AG04449 (cell line): ENCODE data around the gene RHOH.

Experiments
- CTCF ChIA-PET: fragments of 350-600 bp; formaldehyde crosslinking; extraction: SDS; loops from one replicate; lab custom pipeline; 2021; ENCODE audit warnings: antibody characterized with exemption; lab: Yijun Ruan, JAX
- POLR2A ChIA-PET: fragments of 400-600, 350-600 bp; formaldehyde crosslinking; extraction: SDS; loops from one replicate; lab custom pipeline; 2020; ENCODE audit warnings: antibody characterized with exemption, inconsistent platforms; lab: Yijun Ruan, JAX
- DNase-seq: peaks from one replicate; pipeline ENCODE4 v3.0.0-alpha.2; 2010; ENCODE audit warnings: low read depth, low spot score
- H3K4me3 ChIP-seq: 2 replicates; pipeline ENCODE4 v1.5.1; 2011; ENCODE audit warnings: low read depth, mild to moderate bottlenecking, control low read depth, low read length
- CTCF ChIP-seq: IDR thresholded peaks from one replicate; pipeline ENCODE4 v1.5.1; 2011; ENCODE audit warnings: mild to moderate bottlenecking, moderate library complexity, low read length, control low read depth, inconsistent platforms; ENCODE audit not compliant: insufficient read depth; ENCODE audit errors: missing control alignments

The RHOH gene

GRCh38 chr4:40199179-40199670 is 2.4 kb downstream of the RHOH start:
- no peak for DNase-seq
- CTCF ChIA-PET = no interaction called here
- no peak overlapping the region for H3K4me3 ChIP-seq
- POLR2A ChIA-PET = no interaction called here
- TF ChIP-seq CTCF = no peak

GRCh38 chr4:40199999-40200874 is 3.4 kb downstream of the RHOH start:
- CTCF ChIA-PET = no interaction called here
- no peak overlapping the region for H3K4me3 ChIP-seq
- no peak for DNase-seq
- no peak for TF ChIP-seq CTCF
- POLR2A ChIA-PET = no interaction called here

GRCh38 chr4:40200875-40201801 is 4.3 kb downstream of the RHOH start:
- H3K4me3 ChIP-seq = no peak overlapping the region
- POLR2A ChIA-PET = no interaction called here

GRCh38 chr4:40201898-40202297 is 5.1 kb downstream of the RHOH start:
- no peak overlapping the region for H3K4me3 ChIP-seq
- POLR2A ChIA-PET = no interaction called here
- no peak for DNase-seq
- no peak for TF ChIP-seq CTCF
- CTCF ChIA-PET = no interaction called here

More at GRCh38 chr4:40200875-40201801, 4.3 kb downstream of the RHOH start:
- CTCF ChIA-PET = no interaction called here
- TF ChIP-seq CTCF = no peak
- DNase-seq = no peak

GRCh38 chr4:40202474-40202873 is 5.6 kb downstream of the RHOH start:
- CTCF ChIA-PET = no interaction called here
- no peak for TF ChIP-seq CTCF
- no peak overlapping the region for H3K4me3 ChIP-seq
- POLR2A ChIA-PET = no interaction called here
- no peak for DNase-seq
